ENCODE results near the gene PRSS8.

PRSS8 gene

GRCh38 chr16:31110106-31111034 lies 25.2 kb downstream of the PRSS8 start:
- H3K4me1 ChIP-seq: peaks cover 0 to 40% (median 17%) of the 10 kb centered on the region in 4 donors
- no peaks in the 10 kb centered on the region for H3K27me3 ChIP-seq
- DNase-seq: no peak
- H3K27ac ChIP-seq: no peak overlapping the region
- H3K36me3 ChIP-seq: peaks cover 19 to 37% (median 33%) of the 10 kb centered on the region in 3 donors
- TF ChIP-seq CTCF (IDR thresholded peaks at IDR 0.05): no peak
- H3K9me3 ChIP-seq: no peaks in the 10 kb centered on the region
- intact Hi-C loops (cut with DNase I; ENCODE audit: low total_unique reads): no loop called here
- H3K4me3 ChIP-seq: no peak overlapping the region

GRCh38 chr16:31109622-31110021 lies 25.9 kb downstream of the PRSS8 start:
- no peak for DNase-seq
- peak overlapping the region in 1 of 2 donors; percentile 98 for H3K27ac ChIP-seq
- H3K4me3 ChIP-seq: peak overlapping the region in 1 of 2 donors; percentile 88
- TF ChIP-seq CTCF (IDR thresholded peaks at IDR 0.05): no peak
- intact Hi-C loops (cut with DNase I; ENCODE audit: low total_unique reads): no loop called here
- peaks cover 19 to 37% (median 33%) of the 10 kb centered on the region in 3 donors for H3K36me3 ChIP-seq
- H3K4me1 ChIP-seq: peaks cover 0 to 40% (median 17%) of the 10 kb centered on the region in 4 donors
- no peaks in the 10 kb centered on the region for H3K27me3 ChIP-seq
- no peaks in the 10 kb centered on the region for H3K9me3 ChIP-seq

GRCh38 chr16:31108794-31109558 lies 26.6 kb downstream of the PRSS8 start:
- Histone ChIP-seq H3K9me3 (no peaks in the 10 kb centered on the region), H3K4me3 (peak overlapping the region; percentile 88 to 93), H3K4me1 (peaks cover 0 to 40% (median 17%) of the 10 kb centered on the region in 4 donors), H3K27me3 (no peaks in the 10 kb centered on the region), H3K27ac (peak overlapping the region; percentile 94 to 98), H3K36me3 (peaks cover 19 to 37% (median 33%) of the 10 kb centered on the region in 3 donors)
- intact Hi-C loops (cut with DNase I; ENCODE audit: low total_unique reads): no loop called here
- DNase-seq: no peak
- TF ChIP-seq CTCF (IDR thresholded peaks at IDR 0.05): no peak

GRCh38 chr16:31108035-31108793 lies 27.3 kb downstream of the PRSS8 start, which contains the start of gene BCKDK:
Gene BCKDK (plus strand): TSS chr16:31108386. CDS start chr16:31109224, 838 bp downstream.
- Histone ChIP-seq H3K36me3 (peaks cover 19 to 37% (median 33%) of the 10 kb centered on the region in 3 donors), H3K27me3 (no peaks in the 10 kb centered on the region), H3K27ac (peak within 1 kb of the TSS; percentile 94 to 98), H3K9me3 (no peaks in the 10 kb centered on the region), H3K4me3 (peak within 1 kb of the TSS; percentile 88 to 93), H3K4me1 (peaks cover 0 to 34% (median 17%) of the 10 kb centered on the region in 4 donors)
- DNase-seq: peak; percentile 66 to 86
- intact Hi-C loops (cut with DNase I; ENCODE audit: low total_unique reads): no loop called here
- TF ChIP-seq CTCF (IDR thresholded peaks at IDR 0.05): no peak

GRCh38 chr16:31107465-31107867 lies 28.1 kb downstream of the PRSS8 start:
- Histone ChIP-seq H3K36me3 (peaks cover 19 to 30% (median 30%) of the 10 kb centered on the region in 3 donors), H3K27me3 (no peaks in the 10 kb centered on the region), H3K4me1 (peaks cover 0 to 27% (median 17%) of the 10 kb centered on the region in 4 donors), H3K9me3 (no peaks in the 10 kb centered on the region), H3K4me3 (no peak overlapping the region), H3K27ac (peak overlapping the region; percentile 94 to 98)
- no peak for DNase-seq
- intact Hi-C loops (cut with DNase I; ENCODE audit: low total_unique reads): no loop called here
- no peak for TF ChIP-seq CTCF (IDR thresholded peaks at IDR 0.05)
